ENCODE data around the gene INKA1.
"Not testable (repeated sequence)": the region's sequence is repeated elsewhere in the genome, so short reads cannot be mapped to it uniquely, and the experiment has no call there.

DNA sequence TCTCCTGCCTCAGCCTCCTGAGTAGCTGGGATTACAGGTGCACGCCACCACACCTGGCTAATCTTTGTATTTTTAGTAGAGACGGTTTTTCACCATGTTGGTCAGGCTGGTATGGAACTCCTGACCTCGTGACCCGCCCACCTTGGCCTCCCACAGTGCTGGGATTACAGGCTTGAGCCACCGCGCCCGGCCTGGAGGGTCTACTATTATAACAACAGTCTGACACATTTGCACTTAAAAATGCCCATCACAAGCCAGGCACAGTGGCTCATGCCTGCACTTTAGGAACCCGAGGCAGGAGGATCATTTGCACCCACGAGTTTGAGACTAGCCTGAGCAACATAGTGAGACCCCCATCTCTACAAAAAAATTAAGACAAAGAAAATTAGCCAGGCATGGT is 20.8 kb upstream of the INKA1 start:
- TF ChIP-seq, protein P1, sequence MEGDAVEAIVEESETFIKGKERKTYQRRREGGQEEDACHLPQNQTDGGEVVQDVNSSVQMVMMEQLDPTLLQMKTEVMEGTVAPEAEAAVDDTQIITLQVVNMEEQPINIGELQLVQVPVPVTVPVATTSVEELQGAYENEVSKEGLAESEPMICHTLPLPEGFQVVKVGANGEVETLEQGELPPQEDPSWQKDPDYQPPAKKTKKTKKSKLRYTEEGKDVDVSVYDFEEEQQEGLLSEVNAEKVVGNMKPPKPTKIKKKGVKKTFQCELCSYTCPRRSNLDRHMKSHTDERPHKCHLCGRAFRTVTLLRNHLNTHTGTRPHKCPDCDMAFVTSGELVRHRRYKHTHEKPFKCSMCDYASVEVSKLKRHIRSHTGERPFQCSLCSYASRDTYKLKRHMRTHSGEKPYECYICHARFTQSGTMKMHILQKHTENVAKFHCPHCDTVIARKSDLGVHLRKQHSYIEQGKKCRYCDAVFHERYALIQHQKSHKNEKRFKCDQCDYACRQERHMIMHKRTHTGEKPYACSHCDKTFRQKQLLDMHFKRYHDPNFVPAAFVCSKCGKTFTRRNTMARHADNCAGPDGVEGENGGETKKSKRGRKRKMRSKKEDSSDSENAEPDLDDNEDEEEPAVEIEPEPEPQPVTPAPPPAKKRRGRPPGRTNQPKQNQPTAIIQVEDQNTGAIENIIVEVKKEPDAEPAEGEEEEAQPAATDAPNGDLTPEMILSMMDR (IDR thresholded peaks at IDR 0.05) = not testable (repeated sequence)
- TF ChIP-seq POLR2AphosphoS5 (IDR thresholded peaks at IDR 0.05); EP300 (IDR thresholded peaks at IDR 0.05; ENCODE audit: low read depth); POLR2A (IDR thresholded peaks at IDR 0.05): not testable (repeated sequence)
